NB4 (cell line): Measurements from ENCODE around the gene CHMP1A.

Experiments
- CTCF ChIP-seq: IDR thresholded peaks from one replicate; pipeline ENCODE4 v1.5.1; 2012; ENCODE audit warnings: low read depth, low read length
- POLR2A ChIP-seq: IDR thresholded peaks from 2 replicates; pipeline ENCODE4 v1.6.1; 2011; ENCODE audit warnings: mild to moderate bottlenecking; ENCODE audit not compliant: insufficient read length; ENCODE audit errors: extremely low read depth
- TF ChIP-seq, protein P1 (sequence below): IDR thresholded peaks from 2 replicates; pipeline ENCODE4 v1.6.1; 2011; ENCODE audit warnings: low read depth, low read length

DNA sequence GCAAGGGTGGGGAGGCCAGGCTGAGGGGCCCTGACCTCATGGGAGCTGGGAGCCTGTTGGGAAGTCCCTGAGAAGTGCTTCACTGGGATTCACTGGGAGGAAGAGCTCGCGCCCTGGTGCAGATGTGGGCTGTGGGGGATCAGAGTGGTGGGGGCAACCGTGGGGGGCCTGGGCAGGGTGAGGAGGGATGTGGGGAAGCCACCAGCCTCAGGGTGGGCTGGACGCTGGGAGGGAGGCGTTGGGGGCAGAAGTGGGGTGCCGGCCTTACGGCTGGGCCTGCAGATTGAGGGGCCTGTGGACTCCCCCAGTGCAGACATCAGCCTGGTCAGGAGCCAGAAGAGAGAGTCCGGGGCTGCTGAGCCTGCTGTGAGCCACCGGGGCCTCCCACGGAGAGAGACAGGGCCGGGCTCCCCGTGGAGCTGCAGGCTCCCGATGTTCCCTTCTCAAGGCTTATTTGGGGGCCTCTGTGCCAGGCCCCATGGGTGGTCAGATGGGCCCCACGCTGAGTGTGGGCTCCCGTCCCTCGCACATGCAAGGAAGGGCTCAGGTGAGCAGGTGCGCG lies 36.3 kb downstream of the CHMP1A start:
- TF ChIP-seq CTCF (no peak), POLR2A (no peak)
- TF ChIP-seq, protein P1, sequence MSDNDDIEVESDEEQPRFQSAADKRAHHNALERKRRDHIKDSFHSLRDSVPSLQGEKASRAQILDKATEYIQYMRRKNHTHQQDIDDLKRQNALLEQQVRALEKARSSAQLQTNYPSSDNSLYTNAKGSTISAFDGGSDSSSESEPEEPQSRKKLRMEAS: no peak
